ENCODE measurements around the gene FAM118A.

DNA sequence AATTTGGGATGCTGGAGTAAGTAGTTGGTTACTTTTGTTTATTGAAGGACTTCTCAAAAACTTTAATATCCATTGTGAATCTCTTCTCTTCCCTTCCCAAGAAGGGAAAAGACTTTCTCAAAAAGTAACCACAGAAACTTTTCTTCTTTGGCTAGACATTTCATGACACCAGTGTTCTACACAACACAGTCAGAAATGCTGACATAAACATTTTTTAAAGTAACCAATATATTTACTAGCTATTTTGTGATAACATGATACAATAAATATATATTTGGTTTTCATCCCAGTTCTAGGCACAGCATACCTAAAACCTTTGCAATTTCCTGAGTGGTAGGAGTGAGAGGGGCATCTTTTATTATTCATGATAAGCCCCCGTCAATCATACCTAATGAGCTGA is 47.8 kb downstream of the FAM118A start:
- TF ChIP-seq, protein P1, sequence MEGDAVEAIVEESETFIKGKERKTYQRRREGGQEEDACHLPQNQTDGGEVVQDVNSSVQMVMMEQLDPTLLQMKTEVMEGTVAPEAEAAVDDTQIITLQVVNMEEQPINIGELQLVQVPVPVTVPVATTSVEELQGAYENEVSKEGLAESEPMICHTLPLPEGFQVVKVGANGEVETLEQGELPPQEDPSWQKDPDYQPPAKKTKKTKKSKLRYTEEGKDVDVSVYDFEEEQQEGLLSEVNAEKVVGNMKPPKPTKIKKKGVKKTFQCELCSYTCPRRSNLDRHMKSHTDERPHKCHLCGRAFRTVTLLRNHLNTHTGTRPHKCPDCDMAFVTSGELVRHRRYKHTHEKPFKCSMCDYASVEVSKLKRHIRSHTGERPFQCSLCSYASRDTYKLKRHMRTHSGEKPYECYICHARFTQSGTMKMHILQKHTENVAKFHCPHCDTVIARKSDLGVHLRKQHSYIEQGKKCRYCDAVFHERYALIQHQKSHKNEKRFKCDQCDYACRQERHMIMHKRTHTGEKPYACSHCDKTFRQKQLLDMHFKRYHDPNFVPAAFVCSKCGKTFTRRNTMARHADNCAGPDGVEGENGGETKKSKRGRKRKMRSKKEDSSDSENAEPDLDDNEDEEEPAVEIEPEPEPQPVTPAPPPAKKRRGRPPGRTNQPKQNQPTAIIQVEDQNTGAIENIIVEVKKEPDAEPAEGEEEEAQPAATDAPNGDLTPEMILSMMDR (conservative IDR thresholded peaks at IDR 0.05; ENCODE audit: low read depth in 2 of 2): no peak
- TF ChIP-seq POLR2AphosphoS5 (IDR thresholded peaks at IDR 0.05; ENCODE audit: low read depth) (no peak), EZH2 (IDR thresholded peaks at IDR 0.05; ENCODE audit: low read depth, unreplicated experiment) (no peak), CREB1 (CRISPR knock-in tag; IDR thresholded peaks at IDR 0.05; ENCODE audit: low read depth) (no peak), JUNB (IDR thresholded peaks at IDR 0.05; ENCODE audit: unreplicated experiment) (no peak), NANOG (IDR thresholded peaks at IDR 0.05; ENCODE audit: borderline replicate concordance) (no peak), EZH2phosphoT487 (IDR thresholded peaks at IDR 0.05; ENCODE audit: unreplicated experiment) (no peak), ZNF114 (CRISPR knock-in tag; IDR thresholded peaks at IDR 0.05) (no peak), STAT1 (IDR thresholded peaks at IDR 0.05; ENCODE audit: unreplicated experiment) (no peak)
- TF ChIP-seq, protein P2, sequence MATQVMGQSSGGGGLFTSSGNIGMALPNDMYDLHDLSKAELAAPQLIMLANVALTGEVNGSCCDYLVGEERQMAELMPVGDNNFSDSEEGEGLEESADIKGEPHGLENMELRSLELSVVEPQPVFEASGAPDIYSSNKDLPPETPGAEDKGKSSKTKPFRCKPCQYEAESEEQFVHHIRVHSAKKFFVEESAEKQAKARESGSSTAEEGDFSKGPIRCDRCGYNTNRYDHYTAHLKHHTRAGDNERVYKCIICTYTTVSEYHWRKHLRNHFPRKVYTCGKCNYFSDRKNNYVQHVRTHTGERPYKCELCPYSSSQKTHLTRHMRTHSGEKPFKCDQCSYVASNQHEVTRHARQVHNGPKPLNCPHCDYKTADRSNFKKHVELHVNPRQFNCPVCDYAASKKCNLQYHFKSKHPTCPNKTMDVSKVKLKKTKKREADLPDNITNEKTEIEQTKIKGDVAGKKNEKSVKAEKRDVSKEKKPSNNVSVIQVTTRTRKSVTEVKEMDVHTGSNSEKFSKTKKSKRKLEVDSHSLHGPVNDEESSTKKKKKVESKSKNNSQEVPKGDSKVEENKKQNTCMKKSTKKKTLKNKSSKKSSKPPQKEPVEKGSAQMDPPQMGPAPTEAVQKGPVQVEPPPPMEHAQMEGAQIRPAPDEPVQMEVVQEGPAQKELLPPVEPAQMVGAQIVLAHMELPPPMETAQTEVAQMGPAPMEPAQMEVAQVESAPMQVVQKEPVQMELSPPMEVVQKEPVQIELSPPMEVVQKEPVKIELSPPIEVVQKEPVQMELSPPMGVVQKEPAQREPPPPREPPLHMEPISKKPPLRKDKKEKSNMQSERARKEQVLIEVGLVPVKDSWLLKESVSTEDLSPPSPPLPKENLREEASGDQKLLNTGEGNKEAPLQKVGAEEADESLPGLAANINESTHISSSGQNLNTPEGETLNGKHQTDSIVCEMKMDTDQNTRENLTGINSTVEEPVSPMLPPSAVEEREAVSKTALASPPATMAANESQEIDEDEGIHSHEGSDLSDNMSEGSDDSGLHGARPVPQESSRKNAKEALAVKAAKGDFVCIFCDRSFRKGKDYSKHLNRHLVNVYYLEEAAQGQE (IDR thresholded peaks at IDR 0.05; ENCODE audit: unreplicated experiment): no peak
